Activated B cell treated with CpG ODN at 0.5 μM for 24 hours (primary cell): Measurements from ENCODE around the gene SRRT. TPM values are rescaled to one million over a fixed set of nuclear protein-coding genes. Genes with fewer than 3 reads are reported as not detected.
A peak's percentile ranks its signal among the peaks of the same experiment; 100 is the strongest.

Source experiments
- ATAC-seq: fragments of 200-7000 bp; cut with Tn5 transposase; one replicate; pipeline ENCODE4 v1.10.0; 2021; ENCODE audit warnings: low read depth, mild to moderate bottlenecking, moderate library complexity
- CTCF ChIA-PET: fragments of 350-600 bp; sonication (Branson Sonifier 250); formaldehyde crosslinking; loops from one replicate; lab custom pipeline; 2021; ENCODE audit warnings: antibody characterized with exemption; lab: Charles Lee
- POLR2A ChIA-PET: fragments of 350-600 bp; sonication (Branson Sonifier 250); formaldehyde crosslinking; loops from one replicate; lab custom pipeline; 2021; ENCODE audit warnings: antibody characterized with exemption; lab: Charles Lee
- DNase-seq: peaks from one replicate; pipeline ENCODE4 v3.0.0; 2022
- H3K27ac Mint-ChIP-seq: one replicate; pipeline ENCODE4 v1.8.0; 2020; ENCODE audit warnings: mixed read lengths
- H3K27me3 Mint-ChIP-seq: one replicate; pipeline ENCODE4 v1.8.0; 2021; ENCODE audit warnings: mixed read lengths
- H3K36me3 Mint-ChIP-seq: one replicate; pipeline ENCODE4 v1.8.0; 2021; ENCODE audit warnings: low read depth, mixed read lengths
- H3K4me1 Mint-ChIP-seq: one replicate; pipeline ENCODE4 v1.8.0; 2021; ENCODE audit warnings: mixed read lengths
- H3K4me3 Mint-ChIP-seq: one replicate; pipeline ENCODE4 v1.8.0; 2020; ENCODE audit warnings: mild to moderate bottlenecking, mixed read lengths
- H3K9me3 Mint-ChIP-seq: one replicate; pipeline ENCODE4 v1.8.0; 2020; ENCODE audit warnings: mixed read lengths
- CTCF ChIP-seq: fragments of 200-600 bp; IDR thresholded peaks from one replicate; pipeline ENCODE4 v1.8.0; 2022; ENCODE audit warnings: antibody characterized with exemption, mild to moderate bottlenecking
- intact Hi-C: fragments of 100-400 bp; cut with micrococcal nuclease; formaldehyde crosslinking; loops from one replicate; pipeline ENCODE4 v1.15.1; 2024
- total RNA-seq: library from RNA; stranded (reverse); gene quantifications from 2 replicates; pipeline ENCODE4 v1.2.3, GENCODE V29; 2022

Gene SRRT
- total RNA-seq, 1 donor from 2014 or later: 244 TPM

- no peak for TF ChIP-seq CTCF
- H3K4me3 Mint-ChIP-seq: no peak overlapping the region
- ChIA-PET CTCF (no interaction called here), POLR2A (interaction anchor here (1.4 kb wide), 1 partner anchor 9 kb away, joined by 5 read pairs; no protein-coding TSS in a partner anchor)
- H3K27me3 Mint-ChIP-seq: no peaks in the 10 kb centered on the region
- DNase-seq (no peak), ATAC-seq (no peak)
- peaks cover 22% of the 10 kb centered on the region for H3K4me1 Mint-ChIP-seq
- intact Hi-C loops: no loop called here
- no peaks in the 10 kb centered on the region for H3K9me3 Mint-ChIP-seq
- H3K27ac Mint-ChIP-seq: no peak overlapping the region
- peaks cover 57% of the 10 kb centered on the region for H3K36me3 Mint-ChIP-seq
Observed at GRCh38 chr7:100863406-100863950, 11.4 kb upstream of the SRRT start.

GRCh38 chr7:100864263-100864845, 10.5 kb upstream of the SRRT start:
- Mint-ChIP-seq H3K9me3 (no peaks in the 10 kb centered on the region), H3K27ac (no peak overlapping the region), H3K27me3 (no peaks in the 10 kb centered on the region), H3K36me3 (peaks cover 48% of the 10 kb centered on the region), H3K4me1 (peaks cover 22% of the 10 kb centered on the region), H3K4me3 (no peak overlapping the region)
- ChIA-PET POLR2A (interaction anchor here (1.4 kb wide), 1 partner anchor 10 kb away, joined by 5 read pairs; no protein-coding TSS in a partner anchor), CTCF (interaction anchor here (1.1 kb wide), 1 partner anchor 213 kb away, joined by 3 read pairs; no protein-coding TSS in a partner anchor)
- ATAC-seq (no peak), DNase-seq (no peak)
- no peak for TF ChIP-seq CTCF
- intact Hi-C loops: no loop called here

GRCh38 chr7:100865372-100865911, 9.5 kb upstream of the SRRT start:
- POLR2A ChIA-PET: interaction anchor here (0.6 to 1.3 kb wide), 2 partner anchors 9 to 13 kb away, joined by 3 to 4 read pairs; partner anchors contain the start of genes SLC12A9 and SRRT
- Mint-ChIP-seq H3K27me3 (no peaks in the 10 kb centered on the region), H3K36me3 (peaks cover 38% of the 10 kb centered on the region), H3K4me3 (no peak overlapping the region), H3K27ac (peak overlapping the region; percentile 53), H3K4me1 (peaks cover 22% of the 10 kb centered on the region), H3K9me3 (no peaks in the 10 kb centered on the region)
- ATAC-seq (no peak), DNase-seq (no peak)
- no peak for TF ChIP-seq CTCF
- intact Hi-C loops: no loop called here
- CTCF ChIA-PET: no interaction called here

- CTCF ChIA-PET: no interaction called here
- no peak for TF ChIP-seq CTCF
- H3K9me3 Mint-ChIP-seq: no peaks in the 10 kb centered on the region
- peaks cover 22% of the 10 kb centered on the region for H3K4me1 Mint-ChIP-seq
- peak overlapping the region; percentile 85 for H3K4me3 Mint-ChIP-seq
- intact Hi-C loops: no loop called here
- H3K27ac Mint-ChIP-seq: peak overlapping the region; percentile 59
- DNase-seq (no peak), ATAC-seq (peak; percentile 57)
- H3K27me3 Mint-ChIP-seq: no peaks in the 10 kb centered on the region
- peaks cover 34% of the 10 kb centered on the region for H3K36me3 Mint-ChIP-seq
- POLR2A ChIA-PET: interaction anchor here (0.6 to 1.5 kb wide), 5 partner anchors 9 to 437 kb away, joined by 3 to 9 read pairs (median 4); partner anchors contain the start of genes SLC12A9, SRRT and ZCWPW1
Observed at GRCh38 chr7:100865938-100866728, 8.8 kb upstream of the SRRT start.
